ENCODE measurements around the gene HSF2BP. TPM values are rescaled to one million over a fixed set of nuclear protein-coding genes. Genes with fewer than 3 reads are reported as not detected.

The HSF2BP gene
- total and polyA plus RNA-seq, 2 of the 8 experiments (the other 6 are each of a cell fraction or from before 2014, with no cell fraction given): 0.51 to 0.93 TPM

DNA sequence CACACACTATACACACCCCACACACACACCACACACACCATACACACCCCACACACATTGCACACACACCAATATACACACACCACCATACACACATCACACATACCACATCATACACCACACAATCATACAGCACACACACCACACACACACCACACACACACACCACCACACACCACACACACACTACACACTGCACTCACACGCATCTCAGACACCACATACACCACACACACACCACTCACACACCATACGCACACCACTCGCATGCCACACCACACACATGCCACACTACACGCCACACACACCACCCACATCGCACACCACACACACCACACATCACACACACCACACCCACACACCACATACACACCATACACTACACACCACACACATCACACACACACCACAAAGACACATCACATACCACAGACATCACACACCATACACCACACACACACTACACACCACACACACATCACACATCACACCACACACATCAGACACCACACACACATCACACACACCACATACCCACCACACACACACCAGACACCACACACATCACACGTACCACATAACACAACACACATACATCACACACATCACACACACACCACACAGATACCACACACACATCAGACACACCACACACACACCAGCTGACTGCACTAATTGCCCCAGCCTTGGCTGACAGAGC is 54.6 kb downstream of the HSF2BP start:
- Histone ChIP-seq H4K8ac (ENCODE audit: extremely low read depth, insufficient read depth, low read length) (no peak overlapping the region), H3K9me3 (ENCODE audit: insufficient read depth in 2 of 2, low read depth in 1 of 2, low read length in 1 of 2) (no peaks in the 10 kb centered on the region), H3K27ac (ENCODE audit: low read depth, low read length) (no peak overlapping the region; the same call in 1 of the 2 replicates), H3K4me1 (replicated peaks in 1 of 4; ENCODE audit: control insufficient read depth in 3 of 4, insufficient read depth in 4 of 4, low read length in 3 of 4) (no peaks in the 10 kb centered on the region; a peak in 1 of 7 replicates), H4K91ac (replicated peaks; ENCODE audit: insufficient read length, low read length) (peak overlapping the region; percentile 94), H3K79me2 (ENCODE audit: control insufficient read depth in 1 of 2, insufficient read depth in 2 of 2, low read length in 2 of 2) (no peaks in the 10 kb centered on the region), H3K4me3 (ENCODE audit: extremely low read depth in 1 of 4, insufficient read depth in 2 of 4, low read depth in 3 of 4, low read length in 4 of 4) (no peak overlapping the region), H3K9ac (replicated peaks in 1 of 4; ENCODE audit: extremely low read depth in 1 of 4, low read depth in 3 of 4, low read length in 3 of 4) (peak overlapping the region in 1 of 4 experiments; percentile 2; a peak in 3 of 7 replicates), H4K20me1 (replicated peaks in 1 of 2; ENCODE audit: control insufficient read depth in 1 of 2, insufficient read depth in 2 of 2, low read length in 2 of 2) (peaks cover 0 to 15% of the 10 kb centered on the region in 2 experiments), H3K36me3 (ENCODE audit: control insufficient read depth in 2 of 4, insufficient read depth in 4 of 4, low read length in 3 of 4) (peaks cover 0 to 3% (median 0%) of the 10 kb centered on the region in 4 experiments; a peak in 1 of 8 replicates), H3K4me2 (ENCODE audit: insufficient read depth in 1 of 2, low read depth in 2 of 2, low read length in 2 of 2) (no peak overlapping the region), H3K23ac (ENCODE audit: insufficient read length) (no peak overlapping the region), H3K23me2 (ENCODE audit: low read depth, low read length) (peaks cover 19% of the 10 kb centered on the region; the same call in 1 of the 2 replicates), H4K5ac (ENCODE audit: insufficient read length, low read depth, low read length) (no peak overlapping the region), H3K79me1 (ENCODE audit: low read depth, low read length) (peaks cover 10% of the 10 kb centered on the region), H2BK12ac (ENCODE audit: low read depth, low read length) (peak overlapping the region; percentile 30; the same call in 1 of the 2 replicates), H3K27me3 (replicated peaks in 1 of 4; ENCODE audit: control insufficient read depth in 3 of 4, extremely low read depth in 1 of 4, insufficient read depth in 3 of 4, low read length in 3 of 4) (no peaks in the 10 kb centered on the region), H2BK20ac (ENCODE audit: low read length) (peak overlapping the region; percentile 48; the same call in 1 of the 2 replicates), H2AFZ (ENCODE audit: low read length) (no peak overlapping the region), H3K14ac (ENCODE audit: insufficient read length) (no peak overlapping the region), H2BK5ac (ENCODE audit: low read depth, low read length) (no peak overlapping the region), H3K4ac (replicated peaks; ENCODE audit: insufficient read length, low read depth, low read length) (peak overlapping the region; percentile 59), H3K56ac (replicated peaks; ENCODE audit: insufficient read length, low read depth, low read length) (peak overlapping the region; percentile 100), H3K18ac (ENCODE audit: extremely low read depth, low read length) (no peak overlapping the region), H2BK15ac (ENCODE audit: low read length) (peak overlapping the region; percentile 8; the same call in 1 of the 2 replicates), H2AK5ac (ENCODE audit: low read depth, low read length) (peak overlapping the region; percentile 78; the same call in 1 of the 2 replicates), H2BK120ac (replicated peaks; ENCODE audit: low read depth, low read length) (peak overlapping the region; percentile 51)
- ChIA-PET POLR2A (ENCODE audit: partially characterized antibody) (no interaction called here), CTCF (ENCODE audit: partially characterized antibody) (no interaction called here)
- DNase-seq (ENCODE audit: low read depth in 1 of 2, low spot score in 2 of 2): no peak
- no peak for TF ChIP-seq CHD2 (IDR thresholded peaks at IDR 0.05; ENCODE audit: low read length)
- no peak for TF ChIP-seq CREB1 (IDR thresholded peaks at IDR 0.05)
- no peak for TF ChIP-seq RNF2 (IDR thresholded peaks at IDR 0.05; ENCODE audit: borderline replicate concordance, low read depth, low read length, missing control alignments, poor library complexity, severe bottlenecking)
- no peak for TF ChIP-seq RBBP5 (IDR thresholded peaks at IDR 0.05; ENCODE audit: borderline replicate concordance, low read depth, low read length)
- TF ChIP-seq SAP30 (IDR thresholded peaks at IDR 0.05; ENCODE audit: insufficient read depth, insufficient replicate concordance, low read length): no peak
- TF ChIP-seq PHF8 (conservative IDR thresholded peaks at IDR 0.05; ENCODE audit: low read depth, low read length): no peak
- TF ChIP-seq JUND (IDR thresholded peaks at IDR 0.05; ENCODE audit: low read length): no peak
- 94 to 100% methylated on average over 2 to 6 of the region's 6 CpGs for WGBS, 2 experiments (ENCODE audit: extremely low coverage in 1 of 2, insufficient coverage in 1 of 2, insufficient read length in 1 of 2, insufficient replicate concordance in 2 of 2, low coverage in 1 of 2, low lambda C conversion rate in 2 of 2, missing lambda C conversion rate in 1 of 2)
- no peak for FAIRE-seq
